Measurements from ENCODE around the gene MYB.

Gene MYB

GRCh38 chr6:135196739-135197510, 15.8 kb downstream of the MYB start:
- no peak for DNase-seq (ENCODE audit: low read depth)

DNA sequence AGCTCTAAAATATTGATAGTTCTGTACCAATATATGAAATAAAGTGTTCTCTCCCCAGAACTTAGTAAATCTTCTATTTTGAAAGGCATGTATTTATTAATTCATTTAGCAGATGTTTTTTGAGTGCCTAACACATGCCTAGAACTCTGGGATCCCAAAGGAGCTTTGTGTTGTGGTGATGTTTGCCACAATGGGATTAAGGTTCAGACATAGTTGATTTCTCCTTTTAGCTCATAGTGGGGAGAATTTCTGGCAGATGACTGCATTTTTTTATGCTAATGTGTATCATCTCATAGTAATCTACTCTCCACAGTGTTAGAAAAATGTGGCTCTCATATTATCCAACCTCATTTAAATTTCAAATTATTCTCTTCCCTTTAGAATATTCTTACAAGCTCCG, 21.7 kb downstream of the MYB start:
- no peak for TF ChIP-seq CTCF (IDR thresholded peaks at IDR 0.05; ENCODE audit: control insufficient read depth, extremely low read depth, insufficient read depth)
- no peak for DNase-seq (ENCODE audit: low read depth)
- no peak overlapping the region for H3K4me3 ChIP-seq (ENCODE audit: low read depth, low read length)

More at GRCh38 chr6:135196739-135197510, 15.8 kb downstream of the MYB start:
- no peak for TF ChIP-seq CTCF (IDR thresholded peaks at IDR 0.05; ENCODE audit: control insufficient read depth, extremely low read depth, insufficient read depth)
- no peak overlapping the region for H3K4me3 ChIP-seq (ENCODE audit: low read depth, low read length)

DNA sequence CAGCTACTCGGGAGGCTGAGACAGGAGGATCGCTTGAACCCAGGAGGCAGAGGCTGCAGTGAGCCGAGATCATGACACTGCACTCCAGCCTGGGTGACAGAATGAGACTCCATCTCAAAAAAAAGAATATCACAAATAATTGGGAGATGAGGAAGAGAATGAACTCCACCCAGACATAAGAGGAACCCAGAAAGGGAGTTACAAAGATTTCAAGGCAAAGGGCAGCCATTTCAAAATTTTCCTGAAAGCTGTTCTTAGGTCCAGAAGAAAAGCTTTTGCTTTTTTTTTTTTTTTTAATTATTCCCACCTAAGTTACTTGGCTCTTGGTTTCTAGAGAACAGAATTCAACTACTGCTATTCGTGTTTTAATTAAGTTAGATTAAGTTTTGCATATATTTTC, 23.8 kb downstream of the MYB start:
- no peak for DNase-seq (ENCODE audit: low read depth)
- TF ChIP-seq CTCF (IDR thresholded peaks at IDR 0.05; ENCODE audit: control insufficient read depth, extremely low read depth, insufficient read depth) = no peak

DNA sequence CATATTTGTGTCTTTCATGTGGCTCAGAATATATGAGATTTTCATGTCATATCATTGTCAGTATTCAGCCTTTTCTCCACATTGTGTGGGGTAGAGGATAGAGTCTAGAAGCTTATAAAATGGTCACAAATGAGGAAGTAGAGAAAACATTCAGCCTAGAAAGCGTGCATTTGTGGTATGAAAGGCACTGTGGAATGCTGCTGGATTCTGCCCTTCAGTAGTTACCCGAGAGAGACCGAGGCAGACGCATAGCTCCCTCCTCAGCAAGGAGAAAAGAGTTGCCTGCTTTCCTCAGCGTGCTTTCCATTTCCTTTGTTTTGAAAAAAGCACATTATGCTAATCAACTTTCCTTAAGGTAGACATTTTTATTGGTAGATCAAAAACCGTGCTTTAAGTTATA, 28.7 kb downstream of the MYB start:
- H3K4me3 ChIP-seq (ENCODE audit: low read depth, low read length) = no peak overlapping the region
- TF ChIP-seq CTCF (IDR thresholded peaks at IDR 0.05; ENCODE audit: control insufficient read depth, extremely low read depth, insufficient read depth) = no peak
- DNase-seq (ENCODE audit: low read depth) = no peak

More for the DNA sequence above, 23.8 kb downstream of the MYB start:
- H3K4me3 ChIP-seq (ENCODE audit: low read depth, low read length) = no peak overlapping the region

DNA sequence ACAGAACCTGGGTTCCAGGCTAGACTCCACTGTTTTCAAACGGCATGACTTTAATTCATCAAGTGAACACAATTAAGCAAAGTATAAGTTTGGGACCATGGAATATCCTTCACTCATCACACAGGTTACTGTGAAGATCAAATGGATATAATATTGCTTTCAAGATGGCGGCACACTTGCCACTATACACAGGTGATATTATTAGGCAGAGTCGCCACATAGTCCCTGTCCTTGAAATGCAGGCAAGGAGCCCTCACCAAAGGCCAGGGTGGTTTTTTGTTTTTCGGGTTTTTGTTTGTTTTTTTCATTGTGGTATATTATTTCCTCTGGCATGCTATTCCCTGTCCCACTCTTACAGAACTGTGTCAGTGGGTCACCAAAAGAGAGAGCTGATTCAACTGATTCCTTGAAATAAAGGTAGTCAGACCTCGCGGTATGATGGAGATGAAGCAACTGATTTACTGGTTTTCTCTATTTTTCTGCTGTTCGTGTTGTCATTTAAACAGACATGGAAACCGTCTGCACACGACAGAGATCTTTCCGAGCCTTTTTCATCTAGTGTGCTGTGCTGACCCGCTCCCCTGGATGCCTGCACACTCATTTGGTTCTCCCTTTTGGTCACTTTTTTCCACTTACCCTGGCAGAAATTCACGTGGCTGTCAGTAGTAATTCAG, 29.7 kb downstream of the MYB start:
- DNase-seq (ENCODE audit: low read depth) = no peak
- no peak overlapping the region for H3K4me3 ChIP-seq (ENCODE audit: low read depth, low read length)
- TF ChIP-seq CTCF (IDR thresholded peaks at IDR 0.05; ENCODE audit: control insufficient read depth, extremely low read depth, insufficient read depth) = no peak

- TF ChIP-seq CTCF (IDR thresholded peaks at IDR 0.05; ENCODE audit: control insufficient read depth, extremely low read depth, insufficient read depth) = no peak
- DNase-seq (ENCODE audit: low read depth) = no peak
These were observed 30.2 kb downstream of the MYB start for GRCh38 chr6:135211306-135211702.

More at GRCh38 chr6:135211306-135211702, 30.2 kb downstream of the MYB start:
- no peak overlapping the region for H3K4me3 ChIP-seq (ENCODE audit: low read depth, low read length)

Measured in LNCaP clone FGC (cell line).